Gastrocnemius medialis (tissue), 4 donors: ENCODE measurements around the gene GALNT4. TPM values are rescaled to one million over a fixed set of nuclear protein-coding genes. Genes with fewer than 3 reads are reported as not detected.

Experiments used
- ATAC-seq, 2 donors: fragments of 150-250 bp; one replicate each; pipeline ENCODE4 v1.9.1; 2016
- DNase-seq, 2 donors: peaks; one replicate each; pipeline ENCODE4 v3.0.0-alpha.2; 2019
- H3K27ac ChIP-seq, 4 donors: fragments of 200-600 bp; sonication (generic); 1 replicate in 1 of 4; 2 replicates in 3 of 4; pipeline ENCODE4 v1.5.1; 2016 to 2018; ENCODE audit warnings: mild to moderate bottlenecking in 2 of 4, moderate library complexity in 1 of 4
- H3K27me3 ChIP-seq, 3 donors: fragments of 200-600 bp; sonication (generic) in 2 of 3; 1 replicate in 1 of 3; 2 replicates in 2 of 3; pipeline versions ENCODE4 v1.5.1 to v1.6.0; 2016 to 2019; ENCODE audit warnings: mild to moderate bottlenecking in 1 of 3, moderate library complexity in 1 of 3
- H3K36me3 ChIP-seq, 2 donors: fragments of 200-600 bp; sonication (generic) in 1 of 2; one replicate each; pipeline ENCODE4 v1.5.1; 2017 to 2018
- H3K4me1 ChIP-seq, 2 donors: fragments of 200-600 bp; sonication (generic) in 1 of 2; one replicate each; pipeline ENCODE4 v1.5.1; 2016 to 2017; ENCODE audit warnings: mild to moderate bottlenecking in 2 of 2
- H3K4me3 ChIP-seq, 4 donors: fragments of 200-600 bp; sonication (generic) in 3 of 4; 1 replicate in 1 of 4; 2 replicates in 3 of 4; pipeline ENCODE4 v1.5.1; 2016 to 2019; ENCODE audit warnings: mild to moderate bottlenecking in 2 of 4
- H3K9me3 ChIP-seq, 3 donors: fragments of 200-600 bp; sonication (generic) in 2 of 3; 1 replicate in 1 of 3; 2 replicates in 2 of 3; pipeline ENCODE4 v1.5.1; 2016 to 2019
- POLR2A ChIP-seq, 2 donors: fragments of 450-650 bp; IDR thresholded peaks; one replicate each; pipeline ENCODE4 v1.6.1; 2017; ENCODE audit warnings: antibody characterized with exemption in 2 of 2, mild to moderate bottlenecking in 2 of 2, moderate library complexity in 2 of 2
- in situ Hi-C, 4 donors: fragments of 200-750 bp; cut with MboI; loops; one replicate each; pipeline versions ENCODE4 v1.15.0 to v1.8.0; 2017; ENCODE audit warnings: low sequenced_read_pairs in 4 of 4
- intact Hi-C: fragments of 100-400 bp; cut with DNase I; formaldehyde crosslinking; loops from one replicate; pipeline ENCODE4 v1.15.1; 2023; ENCODE audit warnings: low total_unique reads
- total RNA-seq, 4 donors: library from RNA; depleted of rRNA; stranded (reverse); fragments of >200 nt; gene quantifications; one replicate each; pipeline versions ENCODE4 v1.1.0 to v1.2.3, GENCODE V29; 2016
- TF ChIP-seq, protein P1 (sequence below), 5 experiments: fragments of 450-650 bp in 3 of 5; fragments of 200-600 bp in 2 of 5; sonication (generic) in 2 of 5; IDR thresholded peaks in 4 of 5; conservative IDR thresholded peaks in 1 of 5; 1 replicate in 4 of 5; 2 replicates in 1 of 5; pipeline ENCODE4 v1.5.1; 2016 to 2019; ENCODE audit warnings: antibody characterized with exemption in 5 of 5, mild to moderate bottlenecking in 3 of 5, moderate library complexity in 3 of 5

Gene GALNT4
- total RNA-seq, 4 donors from 2014 or later = 1.2 to 2.2 (median 1.7) TPM

- Histone ChIP-seq H3K4me3 (no peak overlapping the region), H3K4me1 (peaks cover 0 to 11% of the 10 kb centered on the region in 2 donors), H3K36me3 (no peaks in the 10 kb centered on the region), H3K9me3 (no peaks in the 10 kb centered on the region), H3K27me3 (no peaks in the 10 kb centered on the region), H3K27ac (no peak overlapping the region)
- intact Hi-C loops = no loop called here
- TF ChIP-seq POLR2A (IDR thresholded peaks at IDR 0.05) = no peak
- TF ChIP-seq, protein P1, sequence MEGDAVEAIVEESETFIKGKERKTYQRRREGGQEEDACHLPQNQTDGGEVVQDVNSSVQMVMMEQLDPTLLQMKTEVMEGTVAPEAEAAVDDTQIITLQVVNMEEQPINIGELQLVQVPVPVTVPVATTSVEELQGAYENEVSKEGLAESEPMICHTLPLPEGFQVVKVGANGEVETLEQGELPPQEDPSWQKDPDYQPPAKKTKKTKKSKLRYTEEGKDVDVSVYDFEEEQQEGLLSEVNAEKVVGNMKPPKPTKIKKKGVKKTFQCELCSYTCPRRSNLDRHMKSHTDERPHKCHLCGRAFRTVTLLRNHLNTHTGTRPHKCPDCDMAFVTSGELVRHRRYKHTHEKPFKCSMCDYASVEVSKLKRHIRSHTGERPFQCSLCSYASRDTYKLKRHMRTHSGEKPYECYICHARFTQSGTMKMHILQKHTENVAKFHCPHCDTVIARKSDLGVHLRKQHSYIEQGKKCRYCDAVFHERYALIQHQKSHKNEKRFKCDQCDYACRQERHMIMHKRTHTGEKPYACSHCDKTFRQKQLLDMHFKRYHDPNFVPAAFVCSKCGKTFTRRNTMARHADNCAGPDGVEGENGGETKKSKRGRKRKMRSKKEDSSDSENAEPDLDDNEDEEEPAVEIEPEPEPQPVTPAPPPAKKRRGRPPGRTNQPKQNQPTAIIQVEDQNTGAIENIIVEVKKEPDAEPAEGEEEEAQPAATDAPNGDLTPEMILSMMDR (IDR thresholded peaks at IDR 0.05 in 4 of 5, conservative IDR thresholded peaks at IDR 0.05 in 1 of 5) = no peak
- in situ Hi-C loops = loop anchor here in 1 of 4 donors (25.0 kb wide), 1 partner anchor 1369 kb away; no protein-coding TSS in a partner anchor
- ATAC-seq (no peak), DNase-seq (no peak)
Measured at GRCh38 chr12:89481213-89481914, 43.2 kb downstream of the GALNT4 start.

DNA sequence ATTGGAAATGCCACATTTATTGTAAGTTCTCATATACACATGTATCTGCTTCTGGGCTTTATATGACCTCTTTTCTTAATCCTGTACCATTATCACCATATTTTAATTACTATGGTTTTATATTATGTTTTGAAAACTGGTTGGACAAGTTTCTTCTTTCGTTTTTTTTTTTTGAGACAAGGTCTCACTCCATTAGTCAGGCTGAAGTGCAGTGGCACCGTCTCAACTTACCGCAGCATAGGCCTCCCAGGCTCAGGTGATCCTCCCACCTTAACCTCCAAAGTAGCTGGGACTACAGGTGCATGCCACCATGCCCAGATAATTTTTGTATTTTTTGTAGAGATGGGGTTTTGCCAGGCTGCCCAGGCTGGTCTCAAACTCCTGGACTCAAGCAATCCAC, 44.6 kb downstream of the GALNT4 start:
- no peaks in the 10 kb centered on the region for H3K27me3 ChIP-seq
- ATAC-seq (no peak), DNase-seq (no peak)
- H3K27ac ChIP-seq = no peak overlapping the region
- no peak overlapping the region for H3K4me3 ChIP-seq
- peaks cover 0 to 9% of the 10 kb centered on the region in 2 donors for H3K4me1 ChIP-seq
- in situ Hi-C loops = loop anchor here in 2 of 4 donors (10.0 to 25.0 kb wide), 2 partner anchors 45 to 1368 kb away; partner anchors contain the start of genes GALNT4 (in 1 of the 2) and POC1B (in 1 of the 2)
- TF ChIP-seq, protein P1 (IDR thresholded peaks at IDR 0.05 in 4 of 5, conservative IDR thresholded peaks at IDR 0.05 in 1 of 5) = no peak
- no peak for TF ChIP-seq POLR2A (IDR thresholded peaks at IDR 0.05)
- H3K36me3 ChIP-seq = no peaks in the 10 kb centered on the region
- intact Hi-C loops = no loop called here
- H3K9me3 ChIP-seq = no peaks in the 10 kb centered on the region

DNA sequence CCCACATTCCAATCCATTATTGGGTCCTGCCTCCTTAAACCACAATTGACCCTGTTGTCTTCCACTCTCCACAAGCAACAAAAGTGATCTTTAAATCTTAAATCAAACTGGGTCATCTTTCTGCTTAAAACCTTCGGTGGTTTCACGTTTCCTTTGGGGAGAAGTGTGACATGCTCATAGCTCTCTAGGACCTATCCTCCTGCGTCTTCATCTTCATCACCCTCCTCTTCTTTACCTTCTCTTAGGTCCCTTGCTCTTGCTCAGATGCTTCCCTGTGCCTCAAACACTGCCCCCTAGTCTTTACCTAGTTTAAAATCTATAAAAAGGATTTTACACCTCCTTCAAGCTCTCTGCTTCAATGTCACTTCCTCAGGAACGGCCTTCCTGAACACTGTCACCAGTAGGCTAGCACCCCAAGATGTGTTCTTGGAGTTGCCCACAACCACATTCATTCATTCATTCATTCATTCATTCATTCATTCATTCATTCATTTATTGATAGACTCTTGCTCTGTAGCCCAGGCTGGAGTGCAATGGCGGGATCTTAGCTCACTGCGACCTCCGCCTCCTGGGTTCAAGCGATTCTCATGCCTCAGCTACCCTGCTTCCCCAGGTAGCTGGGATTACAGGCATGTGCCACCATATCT, 46.8 kb downstream of the GALNT4 start:
- TF ChIP-seq POLR2A (IDR thresholded peaks at IDR 0.05) = no peak
- TF ChIP-seq, protein P1 (IDR thresholded peaks at IDR 0.05 in 4 of 5, conservative IDR thresholded peaks at IDR 0.05 in 1 of 5) = no peak
- no peaks in the 10 kb centered on the region for H3K4me1 ChIP-seq
- in situ Hi-C loops = loop anchor here in 2 of 4 donors (10.0 to 25.0 kb wide), 2 partner anchors 47 to 1365 kb away; partner anchors contain the start of genes GALNT4 (in 1 of the 2) and POC1B (in 1 of the 2)
- DNase-seq = no peak
- intact Hi-C loops = no loop called here
- no peak overlapping the region for H3K4me3 ChIP-seq
- H3K9me3 ChIP-seq = no peaks in the 10 kb centered on the region
- no peak for ATAC-seq
- H3K27ac ChIP-seq = no peak overlapping the region
- no peaks in the 10 kb centered on the region for H3K27me3 ChIP-seq
- H3K36me3 ChIP-seq = no peaks in the 10 kb centered on the region

- H3K36me3 ChIP-seq = no peaks in the 10 kb centered on the region
- H3K4me1 ChIP-seq = no peaks in the 10 kb centered on the region
- no peaks in the 10 kb centered on the region for H3K9me3 ChIP-seq
- intact Hi-C loops = no loop called here
- no peaks in the 10 kb centered on the region for H3K27me3 ChIP-seq
- no peak overlapping the region for H3K4me3 ChIP-seq
- TF ChIP-seq POLR2A (IDR thresholded peaks at IDR 0.05) = no peak
- TF ChIP-seq, protein P1 (IDR thresholded peaks at IDR 0.05 in 4 of 5, conservative IDR thresholded peaks at IDR 0.05 in 1 of 5) = no peak
- no peak for DNase-seq
- no peak overlapping the region for H3K27ac ChIP-seq
- in situ Hi-C loops = loop anchor here in 2 of 4 donors (10.0 to 25.0 kb wide), 2 partner anchors 48 to 1365 kb away; partner anchors contain the start of genes GALNT4 (in 1 of the 2) and POC1B (in 1 of the 2)
- no peak for ATAC-seq
Measured at GRCh38 chr12:89476904-89477595, 47.5 kb downstream of the GALNT4 start.
